Measurements from ENCODE around the gene UBE2D1. TPM values are rescaled to one million over a fixed set of nuclear protein-coding genes. Genes with fewer than 3 reads are reported as not detected.

Gene UBE2D1
- total RNA-seq, 6 experiments from 2014 or later = 8.1 to 11.3 (median 10.1) TPM

DNA sequence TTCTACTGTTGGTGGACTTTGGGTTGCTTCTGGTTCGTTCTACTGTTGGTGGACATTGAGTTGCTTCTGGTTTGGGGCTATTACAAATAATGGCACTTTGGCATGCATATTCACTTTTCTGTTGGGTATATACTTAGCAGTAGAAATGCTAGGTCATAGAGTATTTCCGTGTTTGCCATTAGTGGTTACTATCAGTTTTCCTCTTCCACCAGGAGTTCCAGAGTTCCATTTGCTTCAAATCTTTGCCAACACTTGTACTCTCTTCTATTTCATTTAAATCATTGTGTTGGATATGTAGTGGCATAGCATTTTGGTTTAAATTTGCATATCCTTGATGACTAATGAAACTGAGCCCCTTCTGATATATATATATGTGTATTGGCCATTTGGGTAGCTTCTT lies 15.2 kb downstream of the UBE2D1 start:
- Mint-ChIP-seq H3K4me1 (ENCODE audit: low read depth) (peaks cover 18% of the 10 kb centered on the region), H3K27me3 (ENCODE audit: insufficient read depth) (no peaks in the 10 kb centered on the region; the same call in 1 of the 2 replicates), H3K9me3 (no peaks in the 10 kb centered on the region), H3K36me3 (ENCODE audit: low read depth) (no peaks in the 10 kb centered on the region; the same call in 1 of the 2 replicates), H3K4me3 (no peak overlapping the region), H3K27ac (no peak overlapping the region)
- no peak for TF ChIP-seq CTCF (IDR thresholded peaks at IDR 0.05)
- no peak for DNase-seq

- no peaks in the 10 kb centered on the region for H3K9me3 Mint-ChIP-seq
- no peaks in the 10 kb centered on the region for H3K36me3 Mint-ChIP-seq (ENCODE audit: low read depth)
- no peak overlapping the region for H3K4me3 Mint-ChIP-seq
- H3K4me1 Mint-ChIP-seq (ENCODE audit: low read depth) = peaks cover 18% of the 10 kb centered on the region
- TF ChIP-seq CTCF (IDR thresholded peaks at IDR 0.05) = no peak
- H3K27me3 Mint-ChIP-seq (ENCODE audit: insufficient read depth) = no peaks in the 10 kb centered on the region; the same call in 1 of the 2 replicates
- DNase-seq = no peak
- no peak overlapping the region for H3K27ac Mint-ChIP-seq
Observed at GRCh38 chr10:58350619-58351323, 16.0 kb downstream of the UBE2D1 start.

GRCh38 chr10:58351616-58352578 lies 17.1 kb downstream of the UBE2D1 start:
- peaks cover 18% of the 10 kb centered on the region for H3K4me1 Mint-ChIP-seq (ENCODE audit: low read depth)
- no peak for TF ChIP-seq CTCF (IDR thresholded peaks at IDR 0.05)
- no peak for DNase-seq
- H3K9me3 Mint-ChIP-seq = no peaks in the 10 kb centered on the region
- H3K4me3 Mint-ChIP-seq = no peak overlapping the region
- H3K36me3 Mint-ChIP-seq (ENCODE audit: low read depth) = no peaks in the 10 kb centered on the region
- no peaks in the 10 kb centered on the region; the same call in 1 of the 2 replicates for H3K27me3 Mint-ChIP-seq (ENCODE audit: insufficient read depth)
- H3K27ac Mint-ChIP-seq = no peak overlapping the region

DNA sequence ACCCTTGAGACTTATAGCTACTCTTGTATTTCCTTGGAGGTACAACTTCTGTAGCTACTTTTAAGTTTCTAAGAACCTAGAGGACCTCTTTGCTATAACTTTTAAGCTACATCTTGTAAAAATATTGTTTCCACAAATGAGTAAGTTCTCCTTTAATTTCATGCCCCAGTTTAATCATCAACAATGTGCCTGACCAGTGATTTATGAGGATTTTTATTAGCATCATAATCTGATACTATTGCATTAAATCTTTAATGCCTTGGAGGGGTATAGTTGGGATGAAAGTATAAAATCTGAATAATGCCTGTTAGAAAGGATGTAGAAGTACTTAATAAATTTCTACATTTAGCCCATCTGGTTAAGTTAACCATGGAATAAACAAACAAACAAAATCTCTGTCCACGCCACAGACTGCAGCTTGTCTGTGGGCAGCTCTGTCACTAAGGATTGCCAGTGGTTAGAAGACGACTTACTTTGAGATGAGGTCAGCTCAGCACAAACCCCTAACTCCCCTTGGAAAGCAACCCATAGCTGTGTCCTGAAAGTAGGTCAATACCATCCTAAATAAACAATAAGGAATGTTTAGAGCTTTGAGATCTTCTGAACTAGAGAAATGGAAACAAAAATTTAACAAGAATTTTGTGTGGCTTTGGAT lies 18.3 kb downstream of the UBE2D1 start:
- no peak overlapping the region for H3K27ac Mint-ChIP-seq
- no peaks in the 10 kb centered on the region for H3K27me3 Mint-ChIP-seq (ENCODE audit: insufficient read depth)
- H3K4me1 Mint-ChIP-seq (ENCODE audit: low read depth) = peaks cover 15% of the 10 kb centered on the region
- no peak for TF ChIP-seq CTCF (IDR thresholded peaks at IDR 0.05)
- no peak overlapping the region for H3K4me3 Mint-ChIP-seq
- H3K36me3 Mint-ChIP-seq (ENCODE audit: low read depth) = no peaks in the 10 kb centered on the region
- H3K9me3 Mint-ChIP-seq = no peaks in the 10 kb centered on the region
- DNase-seq = no peak

- Mint-ChIP-seq H3K4me3 (no peak overlapping the region), H3K27me3 (ENCODE audit: insufficient read depth) (no peaks in the 10 kb centered on the region), H3K4me1 (ENCODE audit: low read depth) (peaks cover 21% of the 10 kb centered on the region), H3K9me3 (no peaks in the 10 kb centered on the region), H3K27ac (no peak overlapping the region), H3K36me3 (ENCODE audit: low read depth) (no peaks in the 10 kb centered on the region)
- TF ChIP-seq CTCF (IDR thresholded peaks at IDR 0.05) = no peak
- DNase-seq = no peak
Observed at GRCh38 chr10:58356756-58357155, 21.9 kb downstream of the UBE2D1 start.
